Cerebellar cortex (tissue), 1 donor: ENCODE measurements around the gene SPATA4.

Source experiments
- DNase-seq: peaks from one replicate; pipeline ENCODE4 v3.0.0-alpha.2; 2015; ENCODE audit warnings: low spot score

The SPATA4 gene

DNA sequence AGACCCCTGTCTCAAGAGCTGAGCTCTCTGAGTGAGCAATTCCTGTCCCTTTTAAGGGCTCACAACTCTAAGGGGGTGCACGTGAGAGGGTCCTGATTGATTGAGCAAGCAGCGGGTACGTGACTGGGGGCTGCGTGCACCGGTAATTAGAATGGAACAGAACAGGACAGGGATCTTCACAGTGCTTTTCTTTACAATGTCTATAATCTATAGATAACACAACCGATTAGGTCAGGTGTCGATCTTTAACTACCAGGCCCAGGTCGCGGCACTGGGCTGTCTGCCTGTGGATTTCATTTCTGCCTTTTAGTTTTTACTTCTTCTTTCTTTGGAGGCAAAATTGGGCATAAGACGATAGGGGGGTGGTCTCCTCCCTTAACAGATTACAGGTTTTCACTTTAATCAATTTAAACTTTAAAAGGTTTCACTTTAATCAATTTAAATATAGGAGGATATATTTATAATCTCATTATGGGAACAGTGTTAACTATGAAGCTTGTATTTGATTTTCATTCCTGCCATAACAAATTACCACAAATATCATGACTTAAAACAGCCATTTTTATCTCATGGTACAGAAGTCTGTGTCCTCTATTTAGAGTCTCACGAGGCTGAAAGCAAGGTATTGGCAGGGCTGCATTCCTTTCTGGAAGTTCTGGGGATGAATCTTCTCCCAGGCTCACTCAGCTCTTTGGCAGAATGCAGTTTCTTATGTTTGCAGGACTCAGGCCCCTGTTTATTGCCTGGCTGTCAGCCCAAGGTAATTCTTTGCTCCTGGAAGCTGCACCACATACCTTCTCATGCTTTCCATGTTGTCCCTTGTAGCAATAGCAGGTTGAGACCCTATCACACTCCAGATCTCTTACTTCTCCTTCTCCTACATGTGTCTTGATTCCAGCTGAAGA is 5.2 kb downstream of the SPATA4 start:
- no peak for DNase-seq

DNA sequence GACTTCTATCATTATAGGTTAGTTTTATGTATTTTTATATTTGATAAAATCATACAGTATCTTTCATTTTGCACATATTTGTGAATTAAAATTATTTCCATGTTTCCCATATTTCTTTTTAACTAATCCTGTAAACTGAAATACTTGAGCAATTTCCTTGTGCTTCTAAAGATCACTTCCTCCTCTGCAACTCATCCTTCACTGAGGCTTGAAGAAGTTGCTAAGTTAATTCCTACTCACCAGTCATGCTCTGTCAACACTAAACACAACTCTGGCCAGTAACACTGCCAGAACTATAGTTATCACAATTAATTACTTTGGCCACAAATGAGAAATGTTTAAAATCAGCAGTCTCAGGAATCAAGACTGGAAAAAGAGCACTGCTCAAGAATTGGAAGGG is 6.7 kb downstream of the SPATA4 start:
- DNase-seq: no peak

DNA sequence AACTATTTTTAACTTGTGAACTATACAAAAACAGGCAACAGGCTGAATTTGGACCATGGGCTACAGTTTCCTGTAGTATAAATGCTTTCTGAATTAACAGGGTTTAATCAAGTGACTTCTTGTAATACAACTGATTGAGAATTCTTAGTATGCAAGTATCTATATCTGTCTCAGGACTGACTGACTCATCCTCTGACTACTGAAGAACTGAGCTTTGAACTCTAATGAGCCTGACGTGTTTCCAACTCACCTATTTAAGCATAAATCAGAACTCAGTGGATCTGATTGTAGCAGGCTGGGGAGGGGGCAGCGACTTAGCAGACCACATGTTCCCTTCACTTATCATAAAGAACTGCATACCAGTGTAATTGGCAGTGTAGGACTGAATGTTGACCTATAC is 7.8 kb downstream of the SPATA4 start:
- no peak for DNase-seq

DNA sequence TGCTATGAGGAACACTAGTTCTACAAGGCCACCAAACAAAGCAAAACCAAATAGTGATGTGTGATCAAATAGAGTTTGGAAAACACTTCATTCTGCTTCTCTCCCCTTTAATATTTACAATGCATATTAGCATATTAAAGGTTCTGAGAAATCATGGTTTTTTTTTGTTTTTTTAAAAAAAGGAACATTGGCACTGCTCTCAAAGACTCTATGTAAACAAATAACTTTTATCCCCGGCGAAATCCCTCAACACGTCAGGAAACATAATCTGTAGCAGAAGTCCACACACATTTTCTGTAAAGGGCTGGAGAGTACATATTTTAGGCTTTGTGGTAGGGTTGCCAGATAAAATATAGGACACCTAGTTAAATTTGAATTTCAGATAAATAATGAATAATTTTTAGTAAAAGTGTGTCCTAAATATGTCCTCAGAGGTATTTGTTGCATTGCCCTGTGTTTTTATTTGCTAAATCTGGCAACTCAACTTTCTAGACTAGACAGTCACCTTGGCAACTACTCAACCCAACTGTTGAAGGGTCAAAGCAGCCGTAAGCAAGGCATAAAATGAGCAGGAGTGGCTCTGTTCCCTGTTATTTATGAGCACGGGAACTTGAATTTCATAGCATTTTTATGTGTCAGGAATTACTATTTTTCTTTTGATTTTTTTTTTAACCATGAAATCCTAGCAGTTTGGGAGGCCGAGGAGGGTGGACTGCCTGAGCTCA is 8.6 kb downstream of the SPATA4 start:
- no peak for DNase-seq

DNA sequence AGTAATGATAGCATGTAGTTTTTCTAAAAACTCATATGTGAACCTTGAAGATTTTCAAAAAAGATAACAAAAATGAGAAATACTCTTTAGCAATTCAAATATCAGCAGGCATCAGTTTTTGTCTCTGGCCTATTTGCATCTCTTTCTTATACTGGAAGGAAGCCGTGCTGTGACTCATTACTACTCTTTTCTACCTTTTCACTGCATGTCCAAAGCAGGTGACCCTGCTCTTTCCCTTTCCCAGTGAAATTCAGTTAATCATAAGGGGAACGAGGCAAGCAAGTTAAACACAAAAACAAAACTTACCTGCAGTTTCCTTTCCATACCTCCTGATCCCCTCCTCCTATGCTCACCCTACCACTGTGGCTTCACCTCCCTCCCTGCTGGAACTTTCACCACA is 9.3 kb downstream of the SPATA4 start:
- no peak for DNase-seq

DNA sequence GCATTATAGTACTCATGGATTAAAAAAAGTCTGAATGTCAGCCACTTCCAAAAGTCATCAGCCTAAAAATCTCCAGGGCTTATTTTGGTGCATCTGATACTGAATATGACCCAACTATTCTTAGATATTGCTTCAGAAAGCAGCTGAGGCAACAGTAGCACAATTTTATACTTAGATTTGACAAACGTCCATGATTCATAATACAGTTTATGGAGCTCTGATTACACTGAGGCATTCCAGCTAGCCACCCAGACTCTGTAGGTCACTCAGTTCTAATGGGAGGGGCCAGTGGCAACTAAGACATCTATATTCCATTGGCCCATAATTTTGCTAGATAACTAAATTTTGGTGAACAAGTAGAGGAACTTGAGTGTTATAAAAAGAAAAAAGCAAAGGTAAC is 10.3 kb downstream of the SPATA4 start:
- no peak for DNase-seq

DNA sequence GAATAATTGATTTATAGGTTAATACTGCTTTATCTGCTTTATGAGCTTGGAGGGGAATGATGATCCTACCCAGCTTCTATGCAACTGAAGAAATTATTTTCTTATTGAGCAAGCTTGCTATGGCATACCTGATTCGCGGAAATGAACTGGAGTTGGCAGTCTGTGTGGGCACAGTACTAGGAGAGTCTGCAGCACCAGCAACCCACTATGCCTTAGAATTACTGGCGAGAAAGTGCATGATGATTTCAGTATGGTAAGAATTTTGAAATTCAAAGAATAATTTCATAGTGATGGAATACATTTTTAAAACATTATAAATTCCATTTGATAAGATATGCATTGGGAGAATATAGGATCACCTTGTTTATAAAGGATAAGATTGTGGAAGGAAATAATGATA is 32.3 kb downstream of the SPATA4 start:
- DNase-seq: no peak

DNA sequence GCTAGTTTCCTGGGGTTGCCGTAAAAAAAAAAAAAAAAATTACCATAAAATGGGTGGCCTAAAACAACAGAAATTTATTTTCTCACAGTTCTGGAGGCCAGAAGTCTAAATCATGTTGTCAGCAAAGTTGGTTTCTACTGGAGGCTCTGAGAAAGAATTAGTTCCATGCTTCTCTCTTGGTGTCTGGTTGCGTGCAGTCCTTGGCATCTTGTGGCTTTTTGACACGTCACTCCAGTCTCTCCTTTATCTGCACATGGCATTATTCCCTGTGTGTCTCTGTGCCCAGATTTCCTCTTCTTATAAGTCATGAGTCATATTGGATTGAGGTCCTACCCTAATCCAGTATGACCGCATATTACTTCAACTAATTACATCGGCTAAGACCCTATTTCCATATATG is 38.7 kb downstream of the SPATA4 start:
- DNase-seq: no peak

DNA sequence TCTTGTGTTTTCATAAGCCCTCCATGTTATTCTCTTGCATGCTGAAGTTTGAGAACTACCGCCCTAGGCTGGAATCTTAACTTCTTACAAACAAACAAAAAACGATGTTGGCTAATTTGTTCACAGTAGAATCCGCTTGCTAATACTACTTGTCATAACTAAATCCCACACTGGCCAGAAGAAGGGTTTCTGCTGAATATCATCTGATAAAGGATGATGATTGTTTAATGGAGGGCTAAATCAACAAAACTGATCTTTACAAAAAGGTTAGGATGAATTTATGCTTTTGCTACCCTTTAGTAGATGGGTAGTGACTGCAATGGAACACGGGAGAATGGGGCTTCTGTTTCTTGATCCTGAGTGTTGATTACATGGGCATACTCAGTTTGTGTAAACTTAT is 42.3 kb downstream of the SPATA4 start:
- DNase-seq: no peak

DNA sequence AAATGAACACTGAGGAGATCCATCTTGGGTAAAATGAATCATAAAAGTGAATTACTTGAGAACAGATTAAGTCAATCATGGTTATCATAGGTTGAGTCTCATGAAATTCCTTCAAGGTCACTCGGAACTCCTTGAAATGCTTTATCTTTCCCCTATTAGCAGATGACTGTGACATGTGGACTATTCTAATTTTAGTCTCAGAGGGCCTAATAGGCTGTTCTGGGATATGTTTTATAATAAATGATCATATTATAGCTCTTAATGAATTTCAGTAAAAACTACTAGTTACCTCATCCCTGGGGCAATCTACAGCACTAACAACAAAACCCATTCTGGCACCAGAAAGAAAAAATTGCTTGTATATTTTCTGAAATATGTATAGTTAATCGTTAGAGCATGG is 44.7 kb downstream of the SPATA4 start:
- no peak for DNase-seq

DNA sequence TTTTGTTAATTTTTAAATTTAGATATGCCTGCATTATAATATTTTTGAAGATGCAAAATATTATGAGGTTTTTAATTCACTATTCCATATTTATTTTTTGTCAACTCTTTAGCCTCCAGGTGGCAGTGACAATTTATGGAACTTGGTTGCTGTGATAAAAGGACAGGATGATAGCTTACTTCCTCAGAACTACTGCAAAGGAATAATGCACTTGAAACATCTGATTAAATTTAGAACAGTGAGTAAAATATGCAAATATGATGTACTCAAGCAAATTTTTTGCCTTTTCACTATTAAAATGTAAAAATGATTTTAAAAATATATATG is 45.1 kb downstream of the SPATA4 start:
- peak; percentile 26 for DNase-seq

DNA sequence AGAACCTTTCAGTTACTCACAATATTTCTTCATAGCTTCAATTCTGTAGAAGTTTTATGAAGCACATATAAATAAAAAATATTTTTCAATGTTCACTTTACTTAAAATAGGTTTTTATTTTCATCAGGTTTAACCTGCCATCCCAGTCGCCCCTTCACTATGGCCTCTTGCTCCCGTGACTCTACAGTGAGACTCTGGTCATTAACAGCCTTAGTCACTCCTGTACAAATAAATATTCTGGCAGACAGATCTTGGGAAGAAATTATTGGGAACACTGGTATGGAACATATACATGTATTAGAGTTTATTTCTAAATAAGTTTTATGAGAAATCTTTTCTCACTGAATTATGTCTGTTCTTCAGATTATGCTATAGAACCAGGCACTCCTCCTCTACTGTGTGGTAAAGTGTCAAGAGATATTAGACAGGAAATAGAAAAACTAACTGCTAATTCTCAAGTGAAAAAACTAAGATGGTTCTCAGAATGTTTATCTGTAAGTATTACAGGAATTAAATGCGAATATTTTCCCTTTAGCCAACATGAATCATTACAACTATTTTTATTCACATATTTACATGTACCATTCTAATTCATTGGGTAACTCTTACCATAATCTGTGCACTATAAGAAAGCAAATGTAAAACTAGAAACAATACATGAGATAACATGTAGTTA is 45.6 kb downstream of the SPATA4 start:
- DNase-seq: no peak

DNA sequence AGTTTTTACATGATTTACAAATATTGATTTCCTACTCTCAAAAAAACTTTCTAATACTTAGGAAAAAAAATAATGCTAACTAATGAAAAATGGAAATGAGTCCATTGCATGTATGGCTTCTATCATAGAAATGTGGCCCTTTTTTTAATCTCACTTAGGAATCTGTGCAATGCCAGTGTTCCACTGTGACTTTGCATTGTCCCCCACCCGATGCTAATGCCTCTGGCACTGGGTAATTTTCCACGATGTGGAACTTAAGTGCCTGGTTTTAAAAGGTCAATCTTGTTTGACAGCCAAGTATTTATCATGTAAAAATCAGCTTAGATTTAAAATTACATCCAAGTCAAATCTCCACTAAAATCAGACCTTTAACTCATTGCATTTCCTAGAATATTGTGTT is 53.1 kb downstream of the SPATA4 start:
- no peak for DNase-seq

DNA sequence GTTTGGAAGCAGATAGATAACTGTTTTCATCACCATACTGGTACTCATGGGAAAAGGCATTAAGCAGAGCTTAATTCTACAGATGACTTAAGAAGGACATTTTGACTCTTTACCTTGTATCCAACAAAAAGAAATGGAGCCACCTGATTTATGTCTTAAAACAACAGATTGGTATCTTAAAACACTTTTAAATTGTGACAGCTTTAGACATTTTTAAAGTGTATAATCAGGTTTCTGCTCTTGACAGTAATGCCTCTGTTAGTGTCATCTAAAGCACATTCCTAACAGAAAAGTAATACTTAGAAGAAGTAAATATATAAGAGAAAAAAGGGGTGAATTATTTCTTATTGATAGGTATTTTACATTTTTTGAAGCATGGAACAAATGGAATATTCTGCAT is 55.9 kb downstream of the SPATA4 start:
- DNase-seq: no peak

DNA sequence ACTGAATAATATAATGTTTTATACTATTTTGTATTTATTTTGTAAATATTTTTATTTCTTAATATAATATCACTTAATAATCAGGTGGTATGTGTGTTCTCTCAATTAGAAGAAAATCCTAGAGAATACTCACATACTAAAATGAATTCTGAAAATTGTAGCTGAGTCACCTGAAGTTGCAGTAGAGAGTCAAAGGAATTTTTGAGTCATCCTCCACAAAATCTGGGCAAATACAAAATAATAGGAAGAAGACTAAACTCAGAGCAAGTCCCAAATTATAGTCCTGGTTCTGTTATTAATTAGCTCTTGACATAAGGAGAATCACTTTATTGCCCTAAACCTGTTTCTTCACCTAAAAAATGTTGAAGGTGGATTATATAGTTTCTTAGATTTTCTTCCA is 57.8 kb downstream of the SPATA4 start:
- DNase-seq: no peak

DNA sequence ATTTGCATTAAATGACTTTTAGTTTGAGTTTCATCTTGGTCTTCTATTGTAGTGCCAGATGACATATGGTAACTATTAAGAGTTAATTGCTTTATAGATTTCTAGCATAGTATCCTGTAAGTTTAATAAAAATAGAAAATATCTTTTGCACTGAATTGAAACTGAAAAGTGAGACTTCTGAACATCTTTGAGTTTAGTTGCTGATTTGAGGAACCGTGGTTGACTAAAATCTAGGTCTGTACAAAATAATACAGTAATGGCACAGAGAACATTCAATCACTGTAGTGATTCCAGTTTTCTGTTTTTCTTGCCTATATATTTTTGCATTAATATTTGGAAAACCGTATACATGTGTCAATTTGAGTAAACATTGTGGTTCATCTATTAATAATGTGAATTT is 60.7 kb downstream of the SPATA4 start:
- no peak for DNase-seq
